Measurements from ENCODE around the gene SQOR. TPM values are rescaled to one million over a fixed set of nuclear protein-coding genes. Genes with fewer than 3 reads are reported as not detected.

SQOR gene
- total and polyA plus RNA-seq, 2 experiments from 2014 or later = 0.23 TPM; not detected in 1

- no peak for TF ChIP-seq ZNF462 (CRISPR knock-in tag; IDR thresholded peaks at IDR 0.05)
- no peak for TF ChIP-seq EZH2phosphoT487 (IDR thresholded peaks at IDR 0.05; ENCODE audit: unreplicated experiment)
- TF ChIP-seq STAT1 (IDR thresholded peaks at IDR 0.05; ENCODE audit: unreplicated experiment) = no peak
- TF ChIP-seq ZNF331 (CRISPR knock-in tag; IDR thresholded peaks at IDR 0.05; ENCODE audit: low read depth) = no peak
- TF ChIP-seq ZNF114 (CRISPR knock-in tag; IDR thresholded peaks at IDR 0.05) = no peak
- TF ChIP-seq ETS1 (IDR thresholded peaks at IDR 0.05) = no peak
Observed at GRCh38 chr15:45690581-45691260, 55.9 kb downstream of the SQOR start (continued).

- peaks cover 77% of the 10 kb centered on the region for H3K9me3 Mint-ChIP-seq
- H3K4me3 Mint-ChIP-seq = no peak overlapping the region
- Histone ChIP-seq H3K4me2 (no peak overlapping the region), H3K27ac (ENCODE audit: low read depth) (no peak overlapping the region), H2AFZ (no peak overlapping the region), H3K4me1 (ENCODE audit: insufficient read depth) (peaks cover 2% of the 10 kb centered on the region; the same call in 1 of the 2 replicates), H3K79me2 (replicated peaks; ENCODE audit: insufficient read depth) (no peaks in the 10 kb centered on the region), H3K9me2 (ENCODE audit: insufficient read depth) (no peaks in the 10 kb centered on the region), H3K4me3 (no peak overlapping the region), H3F3A (replicated peaks; ENCODE audit: low read depth) (no peaks in the 10 kb centered on the region), H4K20me1 (replicated peaks; ENCODE audit: insufficient read depth) (no peaks in the 10 kb centered on the region), H3K36me3 (ENCODE audit: insufficient read depth) (no peaks in the 10 kb centered on the region), H3K27me3 (ENCODE audit: insufficient read depth) (peaks cover 15% of the 10 kb centered on the region)
- H3K36me3 Mint-ChIP-seq (ENCODE audit: low read depth) = no peaks in the 10 kb centered on the region; the same call in 2 of the 3 replicates
- H3K4me1 Mint-ChIP-seq = peaks cover 4% of the 10 kb centered on the region; the same call in 2 of the 3 replicates
- H3K27ac Mint-ChIP-seq = no peak overlapping the region
- DNase-seq (ENCODE audit: low spot score) (no peak), ATAC-seq (no peak)
- H3K27me3 Mint-ChIP-seq (ENCODE audit: insufficient read depth, low read depth, poor library complexity) = peaks cover 14% of the 10 kb centered on the region
- TF ChIP-seq STAT1 (IDR thresholded peaks at IDR 0.05; ENCODE audit: unreplicated experiment) (no peak), EZH2 (IDR thresholded peaks at IDR 0.05; ENCODE audit: low read depth, unreplicated experiment) (no peak), CTCF (conservative IDR thresholded peaks at IDR 0.05; ENCODE audit: low read depth in 2 of 2) (no peak), ZNF114 (CRISPR knock-in tag; IDR thresholded peaks at IDR 0.05) (no peak), JUNB (IDR thresholded peaks at IDR 0.05; ENCODE audit: unreplicated experiment) (no peak)
Observed at GRCh38 chr15:45701108-45701507, 66.3 kb downstream of the SQOR start.

Data from GM23338 (cell line).